ENCODE results near the gene SLC25A47.

- TF ChIP-seq CTCF (IDR thresholded peaks at IDR 0.05), result peak in 1 of 6 experiments; percentile 6
- no peak for TF ChIP-seq POLR2A (IDR thresholded peaks at IDR 0.05)
These were observed 37.2 kb upstream of the SLC25A47 start for GRCh38 chr14:100285913-100286400.
